Measurements from ENCODE around the gene EVC. TPM values are rescaled to one million over a fixed set of nuclear protein-coding genes. Genes with fewer than 3 reads are reported as not detected.

Gene EVC
- total and polyA plus RNA-seq, 2 of the 4 experiments (the other 2 are of a cell fraction) = 16.8 to 18.9 TPM

GRCh38 chr4:5716391-5716790 lies 5.4 kb downstream of the EVC start:
- no peak overlapping the region for H3K27ac ChIP-seq (ENCODE audit: insufficient read depth, low read length)
- no peak overlapping the region for H3K4me3 ChIP-seq (ENCODE audit: insufficient read depth, low read depth, low read length)
- H4K5ac ChIP-seq (ENCODE audit: low read depth, low read length) = no peak overlapping the region
- H2AK9ac ChIP-seq (replicated peaks; ENCODE audit: low read depth, low read length, poor library complexity) = no peak overlapping the region
- no peak overlapping the region for H3K14ac ChIP-seq (replicated peaks; ENCODE audit: low read depth, low read length)
- H3K56ac ChIP-seq (ENCODE audit: extremely low read depth, insufficient read depth, low read length) = no peak overlapping the region
- no peak overlapping the region for H4K8ac ChIP-seq (ENCODE audit: low read depth in 2 of 2, low read length in 2 of 2)
- no peaks in the 10 kb centered on the region for H3K27me3 ChIP-seq (ENCODE audit: control insufficient read depth, insufficient read depth, low read length)
- dilution Hi-C loops (cut with HindIII; ENCODE audit: low sequenced_read_pairs, unreplicated experiment) (no loop called here), intact Hi-C loops (cut with micrococcal nuclease) (no loop called here), in situ Hi-C loops (cut with MboI; ENCODE audit: low sequenced_read_pairs) (no loop called here)
- no peak overlapping the region for H2BK20ac ChIP-seq (ENCODE audit: low read depth, low read length)
- no peak overlapping the region for H3K4me2 ChIP-seq (ENCODE audit: low read depth, low read length)
- H2AFZ ChIP-seq (replicated peaks; ENCODE audit: low read length, poor library complexity) = no peak overlapping the region
- H4K91ac ChIP-seq (ENCODE audit: insufficient read depth, low read depth, low read length) = no peak overlapping the region
- peaks cover 39% of the 10 kb centered on the region for H3K9me1 ChIP-seq (ENCODE audit: insufficient read depth, low read length)
- H3K18ac ChIP-seq (ENCODE audit: low read depth, low read length) = no peak overlapping the region
- peaks cover 46 to 86% of the 10 kb centered on the region in 2 experiments for H3K79me1 ChIP-seq (ENCODE audit: low read depth in 1 of 2, low read length in 2 of 2)
- ChIA-PET POLR2A (ENCODE audit: unreplicated experiment) (no interaction called here), CTCF (no interaction called here)
- no peak overlapping the region for H2BK120ac ChIP-seq (ENCODE audit: low read depth, low read length)
- no peak overlapping the region for H2AK5ac ChIP-seq (ENCODE audit: low read depth, low read length)
- no peak overlapping the region for H3K9ac ChIP-seq (ENCODE audit: low read depth, low read length)
- no CpG with 5 or more reads among the region's 2 CpGs for WGBS, 2 experiments (ENCODE audit: extremely low coverage in 2 of 2, insufficient read length in 1 of 2)
- peaks cover 12% of the 10 kb centered on the region for H3K36me3 ChIP-seq (ENCODE audit: control insufficient read depth, insufficient read depth, low read length)
- no peak for DNase-seq
- H3K4me1 ChIP-seq (ENCODE audit: control insufficient read depth, insufficient read depth, low read length) = peaks cover 20% of the 10 kb centered on the region
- H2BK5ac ChIP-seq (ENCODE audit: low read depth, low read length, poor library complexity, severe bottlenecking) = no peak overlapping the region
- H3K4ac ChIP-seq (ENCODE audit: low read depth, low read length) = no peak overlapping the region
- H2BK15ac ChIP-seq (ENCODE audit: low read depth, low read length) = no peak overlapping the region
- peaks cover 69% of the 10 kb centered on the region for H4K20me1 ChIP-seq (ENCODE audit: insufficient read depth, low read length)
- no TSS peak for BruUV-seq (replicated peaks)
- no peak for ATAC-seq (ENCODE audit: low read depth)
- H3K23ac ChIP-seq (ENCODE audit: low read depth, low read length) = no peak overlapping the region
- peaks cover 3% of the 10 kb centered on the region; the same call in 1 of the 2 replicates for H3K9me3 ChIP-seq (ENCODE audit: control insufficient read depth, insufficient read depth, low read length)
- no peak for TF ChIP-seq SMC3 (IDR thresholded peaks at IDR 0.05; ENCODE audit: low read depth, low read length)
- no peak for TF ChIP-seq MXI1 (IDR thresholded peaks at IDR 0.05; ENCODE audit: borderline replicate concordance, low read depth, low read length)

All from IMR-90 (cell line).